Stimulated activated CD4-positive, alpha-beta T cell treated with anti-CD3 and anti-CD28 coated beads, Interleukin-2, amount 100 ng/mL, for 48 hours (primary cell): ENCODE measurements around the gene LAMTOR3.

Source experiments
- DNase-seq, 2 donors: peaks; one replicate each; pipeline ENCODE4 v3.0.0-alpha.2; 2020

LAMTOR3 gene

GRCh38 chr4:99828477-99828876 is 65.8 kb downstream of the LAMTOR3 start:
- DNase-seq = no peak
